ENCODE measurements around the gene SYF2. TPM values are rescaled to one million over a fixed set of nuclear protein-coding genes. Genes with fewer than 3 reads are reported as not detected.
A peak's percentile ranks its signal among the peaks of the same experiment; 100 is the strongest.
"Not testable (repeated sequence)": the region's sequence is repeated elsewhere in the genome, so short reads cannot be mapped to it uniquely, and the experiment has no call there.

Gene SYF2
- polyA plus RNA-seq, 4 donors: 93.6 to 120 (median 107) TPM

- no peak for DNase-seq (ENCODE audit: low read depth in 4 of 4, low spot score in 3 of 4)
Measured at GRCh38 chr1:25209516-25209915, 22.8 kb downstream of the SYF2 start.

- DNase-seq (ENCODE audit: low read depth in 4 of 4, low spot score in 3 of 4): no peak
Measured at GRCh38 chr1:25208561-25209222, 23.6 kb downstream of the SYF2 start.

- DNase-seq (ENCODE audit: low read depth in 4 of 4, low spot score in 3 of 4): no peak
Measured at GRCh38 chr1:25208092-25208491, 24.2 kb downstream of the SYF2 start.

GRCh38 chr1:25206201-25206600, 26.1 kb downstream of the SYF2 start:
- no peak for DNase-seq (ENCODE audit: low read depth in 4 of 4, low spot score in 3 of 4)

GRCh38 chr1:25205786-25206185, 26.5 kb downstream of the SYF2 start:
- no peak for DNase-seq (ENCODE audit: low read depth in 4 of 4, low spot score in 3 of 4)

GRCh38 chr1:25204797-25205480, 27.4 kb downstream of the SYF2 start:
- DNase-seq (ENCODE audit: low read depth in 4 of 4, low spot score in 3 of 4): no peak

- DNase-seq (ENCODE audit: low read depth in 4 of 4, low spot score in 3 of 4): no peak
Measured at GRCh38 chr1:25201006-25201405, 31.3 kb downstream of the SYF2 start.

GRCh38 chr1:25199819-25200620, 32.3 kb downstream of the SYF2 start:
- peak in 1 of 4 donors; percentile 33 for DNase-seq (ENCODE audit: low read depth in 4 of 4, low spot score in 3 of 4)

GRCh38 chr1:25198663-25199252, 33.5 kb downstream of the SYF2 start:
- DNase-seq (ENCODE audit: low read depth in 4 of 4, low spot score in 3 of 4): no peak

GRCh38 chr1:25197982-25198662, 34.2 kb downstream of the SYF2 start:
- no peak for DNase-seq (ENCODE audit: low read depth in 4 of 4, low spot score in 3 of 4)

GRCh38 chr1:25197235-25197975, 34.9 kb downstream of the SYF2 start:
- DNase-seq (ENCODE audit: low read depth in 4 of 4, low spot score in 3 of 4): no peak

- no peak for DNase-seq (ENCODE audit: low read depth in 4 of 4, low spot score in 3 of 4)
Measured at GRCh38 chr1:25196830-25197229, 35.5 kb downstream of the SYF2 start.

GRCh38 chr1:25195835-25196234, 36.5 kb downstream of the SYF2 start:
- no peak for DNase-seq (ENCODE audit: low read depth in 4 of 4, low spot score in 3 of 4)

- DNase-seq (ENCODE audit: low read depth in 4 of 4, low spot score in 3 of 4): no peak
Measured at GRCh38 chr1:25194572-25195020, 37.7 kb downstream of the SYF2 start.

GRCh38 chr1:25194054-25194453, 38.2 kb downstream of the SYF2 start:
- DNase-seq (ENCODE audit: low read depth in 4 of 4, low spot score in 3 of 4): no peak

- no peak for DNase-seq (ENCODE audit: low read depth in 4 of 4, low spot score in 3 of 4)
Measured at GRCh38 chr1:25193229-25193628, 39.1 kb downstream of the SYF2 start.

GRCh38 chr1:25192154-25192553, 40.1 kb downstream of the SYF2 start:
- DNase-seq (ENCODE audit: low read depth in 4 of 4, low spot score in 3 of 4): no peak

- no peak for DNase-seq (ENCODE audit: low read depth in 4 of 4, low spot score in 3 of 4)
Measured at GRCh38 chr1:25190260-25190659, 42.0 kb downstream of the SYF2 start.

GRCh38 chr1:25187904-25188303, 44.4 kb downstream of the SYF2 start:
- not testable (repeated sequence) for DNase-seq (ENCODE audit: low read depth in 4 of 4, low spot score in 3 of 4)

- no peak for DNase-seq (ENCODE audit: low read depth in 4 of 4, low spot score in 3 of 4)
Measured at GRCh38 chr1:25187077-25187476, 45.2 kb downstream of the SYF2 start.
